H1 (cell line): ENCODE measurements around the gene ADAMTS1. TPM values are rescaled to one million over a fixed set of nuclear protein-coding genes. Genes with fewer than 3 reads are reported as not detected.

Experiments
- CTCF ChIA-PET: fragments of 300-600 bp; sonication (Branson Sonifier 250); formaldehyde crosslinking; loops from one replicate; lab custom pipeline; 2021; ENCODE audit not compliant: partially characterized antibody; lab: Charles Lee
- POLR2A ChIA-PET: fragments of 300-600 bp; sonication (Branson Sonifier 250); formaldehyde crosslinking; loops from one replicate; lab custom pipeline; 2021; ENCODE audit warnings: inconsistent platforms; ENCODE audit not compliant: partially characterized antibody; lab: Charles Lee
- DNase-seq, 2 experiments: peaks; one replicate each; pipeline versions ENCODE4 v3.0.0 to v3.0.0-alpha.2; 2010 to 2022; ENCODE audit warnings: low spot score in 2 of 2, low read depth in 1 of 2, mixed read lengths in 1 of 2
- FAIRE-seq: peaks from 2 replicates; lab custom pipeline; 2011; peaks lifted over from hg19 to GRCh38; lab: Jason Lieb, UNC
- H2AFZ ChIP-seq: 2 replicates; pipeline ENCODE4 v1.8.1; 2012; ENCODE audit warnings: low read length, inconsistent platforms
- H2AK5ac ChIP-seq: 2 replicates; pipeline ENCODE4 v1.6.1; 2013; ENCODE audit warnings: low read depth, low read length
- H2BK120ac ChIP-seq: replicated peaks from 2 replicates; pipeline ENCODE3; 2013; ENCODE audit warnings: low read depth, low read length, inconsistent platforms
- H2BK12ac ChIP-seq: 2 replicates; pipeline ENCODE4 v1.6.1; 2013; ENCODE audit warnings: low read depth, low read length
- H2BK15ac ChIP-seq: 2 replicates; pipeline ENCODE4 v1.6.1; 2013; ENCODE audit warnings: low read length
- H2BK20ac ChIP-seq: 2 replicates; pipeline ENCODE4 v1.6.1; 2013; ENCODE audit warnings: low read length
- H2BK5ac ChIP-seq: 2 replicates; pipeline ENCODE4 v1.6.1; 2013; ENCODE audit warnings: low read depth, low read length
- H3K14ac ChIP-seq: 2 replicates; pipeline ENCODE4 v1.6.1; 2013; ENCODE audit warnings: inconsistent platforms; ENCODE audit not compliant: insufficient read length
- H3K18ac ChIP-seq: 2 replicates; pipeline ENCODE4 v1.6.1; 2013; ENCODE audit warnings: low read length; ENCODE audit errors: extremely low read depth
- H3K23ac ChIP-seq: 2 replicates; pipeline ENCODE4 v1.6.1; 2013; ENCODE audit warnings: inconsistent platforms; ENCODE audit not compliant: insufficient read length
- H3K23me2 ChIP-seq: 2 replicates; pipeline ENCODE4 v1.6.1; 2013; ENCODE audit warnings: low read depth, low read length
- H3K27ac ChIP-seq: 2 replicates; pipeline ENCODE4 v1.6.1; 2011; ENCODE audit warnings: low read depth, low read length, inconsistent platforms
- H3K27me3 ChIP-seq, 4 experiments: replicated peaks in 1 of 4; 1 replicate in 1 of 4; 2 replicates in 3 of 4; pipeline versions ENCODE4 v1.6.1 to v1.8.1; 2011 to 2013; ENCODE audit warnings: low read length in 3 of 4, mild to moderate bottlenecking in 3 of 4, inconsistent platforms in 2 of 4, mixed read lengths in 2 of 4, moderate library complexity in 1 of 4; ENCODE audit not compliant: control insufficient read depth in 3 of 4, insufficient read depth in 3 of 4; ENCODE audit errors: extremely low read depth in 1 of 4
- H3K36me3 ChIP-seq, 4 experiments: 2 replicates each; pipeline versions ENCODE4 v1.6.1 to v1.8.1; 2011 to 2013; ENCODE audit warnings: mild to moderate bottlenecking in 4 of 4, low read length in 3 of 4, moderate library complexity in 2 of 4, control low read depth in 1 of 4, inconsistent platforms in 1 of 4; ENCODE audit not compliant: insufficient read depth in 4 of 4, control insufficient read depth in 2 of 4
- H3K4ac ChIP-seq: replicated peaks from 2 replicates; pipeline ENCODE3; 2013; ENCODE audit warnings: low read length, low read depth, mixed read lengths, inconsistent platforms; ENCODE audit not compliant: insufficient read length
- H3K4me1 ChIP-seq, 4 experiments: replicated peaks in 1 of 4; 1 replicate in 1 of 4; 2 replicates in 3 of 4; pipeline versions ENCODE4 v1.6.1 to v1.8.1; 2011 to 2013; ENCODE audit warnings: low read length in 3 of 4, inconsistent platforms in 2 of 4, mixed read lengths in 1 of 4; ENCODE audit not compliant: insufficient read depth in 4 of 4, control insufficient read depth in 3 of 4
- H3K4me2 ChIP-seq, 2 experiments: 2 replicates each; pipeline versions ENCODE4 v1.6.1 to v1.8.1; 2011 to 2013; ENCODE audit warnings: low read depth in 2 of 2, low read length in 2 of 2, control low read depth in 1 of 2, inconsistent platforms in 1 of 2, mild to moderate bottlenecking in 1 of 2; ENCODE audit not compliant: insufficient read depth in 1 of 2
- H3K4me3 ChIP-seq, 4 experiments: fragments of 200-600, 300-600 bp in 1 of 4; sonication (generic), shearing (Covaris generic), sonication (Bioruptor Twin) in 1 of 4; 2 replicates each; pipeline versions ENCODE4 v1.5.1 to v1.8.1; 2011 to 2016; ENCODE audit warnings: low read length in 4 of 4, low read depth in 3 of 4, control low read depth in 2 of 4, inconsistent platforms in 2 of 4, mild to moderate bottlenecking in 2 of 4, mixed read lengths in 1 of 4, moderate library complexity in 1 of 4; ENCODE audit not compliant: insufficient read depth in 2 of 4; ENCODE audit errors: extremely low read depth in 1 of 4
- H3K56ac ChIP-seq: replicated peaks from 2 replicates; pipeline ENCODE3; 2013; ENCODE audit warnings: low read depth, mild to moderate bottlenecking, mixed read lengths, low read length, inconsistent platforms; ENCODE audit not compliant: insufficient read length
- H3K79me1 ChIP-seq: 2 replicates; pipeline ENCODE4 v1.6.1; 2013; ENCODE audit warnings: low read depth, low read length, control low read depth
- H3K79me2 ChIP-seq, 2 experiments: 2 replicates each; pipeline versions ENCODE4 v1.6.1 to v1.8.1; 2012 to 2013; ENCODE audit warnings: low read length in 2 of 2, mild to moderate bottlenecking in 2 of 2, inconsistent platforms in 1 of 2; ENCODE audit not compliant: insufficient read depth in 2 of 2, control insufficient read depth in 1 of 2
- H3K9ac ChIP-seq, 4 experiments: replicated peaks in 1 of 4; 1 replicate in 1 of 4; 2 replicates in 3 of 4; pipeline versions ENCODE4 v1.6.1 to v1.8.1; 2011 to 2013; ENCODE audit warnings: low read depth in 3 of 4, low read length in 3 of 4, control low read depth in 2 of 4, mild to moderate bottlenecking in 2 of 4, moderate library complexity in 2 of 4, inconsistent platforms in 1 of 4; ENCODE audit errors: extremely low read depth in 1 of 4
- H3K9me3 ChIP-seq, 2 experiments: 2 replicates each; pipeline versions ENCODE4 v1.6.1 to v1.8.1; 2012 to 2013; ENCODE audit warnings: mild to moderate bottlenecking in 2 of 2, moderate library complexity in 2 of 2, control low read depth in 1 of 2, inconsistent platforms in 1 of 2, low read depth in 1 of 2, low read length in 1 of 2, mixed read lengths in 1 of 2; ENCODE audit not compliant: insufficient read depth in 2 of 2
- H4K20me1 ChIP-seq, 2 experiments: replicated peaks in 1 of 2; 2 replicates each; pipeline versions ENCODE3 to v1.8.1; 2011 to 2013; ENCODE audit warnings: inconsistent platforms in 2 of 2, low read length in 2 of 2, mild to moderate bottlenecking in 1 of 2; ENCODE audit not compliant: insufficient read depth in 2 of 2, control insufficient read depth in 1 of 2
- H4K5ac ChIP-seq: 2 replicates; pipeline ENCODE4 v1.6.1; 2013; ENCODE audit warnings: low read length, low read depth, mixed read lengths, inconsistent platforms; ENCODE audit not compliant: insufficient read length
- H4K8ac ChIP-seq: 2 replicates; pipeline ENCODE4 v1.8.0; 2013; ENCODE audit warnings: mild to moderate bottlenecking, moderate library complexity, low read length, inconsistent platforms; ENCODE audit not compliant: insufficient read depth; ENCODE audit errors: extremely low read depth
- H4K91ac ChIP-seq: replicated peaks from 2 replicates; pipeline ENCODE3; 2013; ENCODE audit warnings: low read length, mixed read lengths, inconsistent platforms; ENCODE audit not compliant: insufficient read length
- MAFK ChIP-seq: IDR thresholded peaks from 2 replicates; pipeline ENCODE4 v1.6.1; 2012; ENCODE audit warnings: low read depth, mild to moderate bottlenecking, improper control_type of control experiment, low read length
- WGBS, 2 experiments: shearing (Covaris generic) in 1 of 2; methylation state at CpG; one replicate each; pipeline versions ENCODE4 v1.1.6 to v1.1.7; 2013 to 2015; ENCODE audit warnings: low lambda C conversion rate in 2 of 2, mixed read lengths in 2 of 2, inconsistent platforms in 1 of 2, low coverage in 1 of 2, missing lambda C conversion rate in 1 of 2; ENCODE audit not compliant: insufficient replicate concordance in 2 of 2, insufficient coverage in 1 of 2, insufficient read length in 1 of 2; ENCODE audit errors: extremely low coverage in 1 of 2, missing lambda C conversion rate in 1 of 2; 5-methylcytosine and 5-hydroxymethylcytosine counted together
- polyA plus RNA-seq, 7 experiments: library from polyadenylated mRNA; depleted of rRNA in 3 of 7; stranded (reverse) in 5 of 7; unstranded in 2 of 7; fragments of >200 nt in 5 of 7; fragments of 200-250 nt in 2 of 7; gene quantifications; 1 replicate in 5 of 7; 2 replicates in 1 of 7; 4 replicates in 1 of 7; pipeline versions ENCODE4 v1.2.1 to v1.2.3, GENCODE V29; 2011 to 2013; ENCODE audit warnings: missing spikeins in 2 of 7, mixed read lengths in 2 of 7
- total RNA-seq: library from RNA; stranded (reverse); fragmentation: NEBNext Ultra II Directional; extraction: Animal tissue kit (Norgen Biotek cat#: 25700); gene quantifications from 2 replicates; pipeline ENCODE4 v1.2.1, GENCODE V29; 2021
- TF ChIP-seq, protein P1 (sequence below): IDR thresholded peaks from 2 replicates; pipeline ENCODE4 v1.6.1; 2012; ENCODE audit warnings: inconsistent platforms

The ADAMTS1 gene
- total and polyA plus RNA-seq, 2 of the 8 experiments (the other 6 are each of a cell fraction or from before 2014, with no cell fraction given), result 10.7 to 22.4 TPM

GRCh38 chr21:26847002-26847401 is 1.8 kb upstream of the ADAMTS1 start:
- Histone ChIP-seq H3K9me3 (no peaks in the 10 kb centered on the region), H3K9ac (no peak overlapping the region), H3K4me2 (peak overlapping the region; percentile 85 to 93), H3K23ac (no peak overlapping the region), H4K5ac (no peak overlapping the region), H3K79me1 (no peaks in the 10 kb centered on the region), H2BK15ac (no peak overlapping the region; the same call in 1 of the 2 replicates), H3K79me2 (peaks cover 0 to 18% of the 10 kb centered on the region in 2 experiments; a peak in 2 of 4 replicates), H3K27ac (no peak overlapping the region), H2AFZ (peak overlapping the region; percentile 27; the same call in 1 of the 2 replicates), H3K14ac (no peak overlapping the region), H4K91ac (no peak overlapping the region), H3K23me2 (peaks cover 26% of the 10 kb centered on the region), H3K4me1 (peaks cover 0 to 15% (median 11%) of the 10 kb centered on the region in 4 experiments; a peak in 6 of 7 replicates), H3K4me3 (peak overlapping the region; percentile 68 to 89 (median 74); a peak in 6 of 8 replicates), H3K36me3 (peaks cover 0 to 5% (median 2%) of the 10 kb centered on the region in 4 experiments; a peak in 2 of 8 replicates), H2BK5ac (no peak overlapping the region), H3K27me3 (peaks cover 0 to 28% (median 13%) of the 10 kb centered on the region in 4 experiments; a peak in 5 of 7 replicates), H2AK5ac (no peak overlapping the region), H4K8ac (no peak overlapping the region), H3K56ac (no peak overlapping the region), H2BK20ac (0 out of 2 replicates have a peak overlapping the region, but pooled peaks have one; percentile 25), H3K18ac (no peak overlapping the region)
- no peak for FAIRE-seq
- no peak for DNase-seq
- POLR2A ChIA-PET, result interaction anchor here (1.4 to 1.7 kb wide), 3 partner anchors 31 to 1896 kb away, joined by 3 to 6 read pairs (median 5); no protein-coding TSS in a partner anchor
- WGBS, 2 experiments, result 65% methylated on average over 13 of the region's 13 CpGs; no CpG with 5 or more reads in 1 of the 2 experiments
- TF ChIP-seq, protein P1, sequence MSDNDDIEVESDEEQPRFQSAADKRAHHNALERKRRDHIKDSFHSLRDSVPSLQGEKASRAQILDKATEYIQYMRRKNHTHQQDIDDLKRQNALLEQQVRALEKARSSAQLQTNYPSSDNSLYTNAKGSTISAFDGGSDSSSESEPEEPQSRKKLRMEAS, result no peak
- no peak for TF ChIP-seq MAFK
- TF ChIP-seq, all 59 proteins: peak for 0
- CTCF ChIA-PET, result interaction anchor here (0.6 to 2.0 kb wide), 8 partner anchors 21 to 1898 kb away, joined by 3 to 5 read pairs (median 3); no protein-coding TSS in a partner anchor
- peak overlapping the region; percentile 69; the same call in 1 of the 2 replicates for H2BK12ac ChIP-seq
- no peak overlapping the region for H2BK120ac ChIP-seq
- H3K4ac ChIP-seq, result no peak overlapping the region
- H4K20me1 ChIP-seq, result no peaks in the 10 kb centered on the region
